WTC11 (cell line): Measurements from ENCODE around the gene SLC35A4. TPM values are rescaled to one million over a fixed set of nuclear protein-coding genes. Genes with fewer than 3 reads are reported as not detected.
A peak's percentile ranks its signal among the peaks of the same experiment; 100 is the strongest.
"Not testable (repeated sequence)": the region's sequence is repeated elsewhere in the genome, so short reads cannot be mapped to it uniquely, and the experiment has no call there.

ENCODE experiments used
- ATAC-seq: fragments of 200-7000 bp; cut with Tn5 transposase; 2 replicates; pipeline ENCODE4 v1.10.0; 2021; ENCODE audit warnings: mild to moderate bottlenecking, moderate library complexity
- CTCF ChIA-PET: fragments of 300-600 bp; sonication (Branson Sonifier 250); formaldehyde crosslinking; loops from one replicate; lab custom pipeline; 2021; ENCODE audit warnings: antibody characterized with exemption; lab: Charles Lee
- POLR2A ChIA-PET: fragments of 350-600 bp; sonication (Branson Sonifier 250); formaldehyde crosslinking; loops from one replicate; lab custom pipeline; 2021; ENCODE audit warnings: antibody characterized with exemption; lab: Charles Lee
- DNase-seq: peaks from one replicate; pipeline ENCODE4 v3.0.0; 2021; ENCODE audit warnings: low spot score
- H3K27ac Mint-ChIP-seq: 2 replicates; pipeline ENCODE4 v1.8.0; 2021; ENCODE audit warnings: mixed read lengths
- H3K27me3 Mint-ChIP-seq: 2 replicates; pipeline ENCODE4 v1.8.0; 2021; ENCODE audit warnings: low read depth, mild to moderate bottlenecking, moderate library complexity, mixed read lengths
- H3K36me3 Mint-ChIP-seq: 2 replicates; pipeline ENCODE4 v1.8.0; 2021; ENCODE audit warnings: mixed read lengths
- H3K4me1 Mint-ChIP-seq: 2 replicates; pipeline ENCODE4 v1.8.0; 2022; ENCODE audit warnings: mixed read lengths
- H3K4me3 Mint-ChIP-seq: 2 replicates; pipeline ENCODE4 v1.8.0; 2021; ENCODE audit warnings: mild to moderate bottlenecking, moderate library complexity, mixed read lengths
- H3K9me3 Mint-ChIP-seq: 2 replicates; pipeline ENCODE4 v1.8.0; 2021; ENCODE audit warnings: mixed read lengths
- ERG ChIP-seq: fragments of 250-450 bp; sonication (Bioruptor Pico); IDR thresholded peaks from 2 replicates; pipeline ENCODE4 v1.8.0; 2021; ENCODE audit warnings: mild to moderate bottlenecking
- ESRRA ChIP-seq: sonication (generic); formaldehyde crosslinking; IDR thresholded peaks from 2 replicates; pipeline ENCODE4 v1.8.1; 2022; ENCODE audit warnings: mild to moderate bottlenecking, missing genetic modification reagents, borderline replicate concordance
- JUN ChIP-seq: sonication (generic); formaldehyde crosslinking; IDR thresholded peaks from 2 replicates; pipeline ENCODE4 v1.8.0; 2023; ENCODE audit warnings: mild to moderate bottlenecking, missing genetic modification reagents
- MLX ChIP-seq: sonication (generic); formaldehyde crosslinking; IDR thresholded peaks from 2 replicates; pipeline ENCODE4 v1.8.1; 2023; ENCODE audit warnings: mild to moderate bottlenecking, missing genetic modification reagents, moderate library complexity
- PREB ChIP-seq: sonication (generic); formaldehyde crosslinking; IDR thresholded peaks from 2 replicates; pipeline ENCODE4 v1.8.1; 2022; ENCODE audit warnings: mild to moderate bottlenecking, missing genetic modification reagents, moderate library complexity, borderline replicate concordance
- RELA ChIP-seq: sonication (generic); formaldehyde crosslinking; IDR thresholded peaks from 2 replicates; pipeline ENCODE4 v1.8.1; 2022; ENCODE audit warnings: missing genetic modification reagents, mild to moderate bottlenecking, borderline replicate concordance
- SMAD4 ChIP-seq: sonication (generic); formaldehyde crosslinking; IDR thresholded peaks from 2 replicates; pipeline ENCODE4 v1.8.0; 2022; ENCODE audit warnings: mild to moderate bottlenecking, missing genetic modification reagents
- STAT6 ChIP-seq: sonication (generic); formaldehyde crosslinking; conservative IDR thresholded peaks from 2 replicates; pipeline ENCODE4 v1.8.1; 2023; ENCODE audit warnings: mild to moderate bottlenecking, low read depth, missing genetic modification reagents, moderate library complexity
- TCF7 ChIP-seq: sonication (generic); formaldehyde crosslinking; IDR thresholded peaks from 2 replicates; pipeline ENCODE4 v1.8.0; 2022; ENCODE audit warnings: mild to moderate bottlenecking, low read depth, missing genetic modification reagents, moderate library complexity
- ZNF512 ChIP-seq: sonication (generic); formaldehyde crosslinking; IDR thresholded peaks from 2 replicates; pipeline ENCODE4 v1.8.1; 2022; ENCODE audit warnings: missing genetic modification reagents, borderline replicate concordance
- total RNA-seq: library from RNA; stranded (reverse); gene quantifications from 3 replicates; pipeline ENCODE4 v1.2.3, GENCODE V29; 2021

SLC35A4 gene
- total RNA-seq, 1 experiment from 2014 or later, result 74.7 TPM

- H3K4me3 Mint-ChIP-seq, result no peak overlapping the region
- CTCF ChIA-PET, result no interaction called here
- DNase-seq (no peak), ATAC-seq (no peak)
- no peak overlapping the region for H3K27ac Mint-ChIP-seq
- no peaks in the 10 kb centered on the region for H3K36me3 Mint-ChIP-seq
- POLR2A ChIA-PET, result no interaction called here
- TF ChIP-seq JUN (CRISPR knock-in tag) (no peak), PREB (CRISPR knock-in tag) (no peak), ESRRA (no peak), ERG (no peak), ZNF512 (no peak), SMAD4 (no peak), RELA (no peak)
- peaks cover 5% of the 10 kb centered on the region for H3K4me1 Mint-ChIP-seq
- H3K27me3 Mint-ChIP-seq, result peaks cover 14% of the 10 kb centered on the region; the same call in 1 of the 2 replicates
- no peaks in the 10 kb centered on the region; the same call in 1 of the 2 replicates for H3K9me3 Mint-ChIP-seq
Measured at GRCh38 chr5:140591747-140592372, 27.2 kb downstream of the SLC35A4 start.

- CTCF ChIA-PET, result interaction anchor here (1.5 kb wide), 1 partner anchor 42 kb away, joined by 3 read pairs; no protein-coding TSS in a partner anchor
- H3K36me3 Mint-ChIP-seq, H3K4me1 Mint-ChIP-seq, H3K27ac Mint-ChIP-seq, DNase-seq, ATAC-seq, POLR2A ChIA-PET, H3K9me3 Mint-ChIP-seq: not testable (repeated sequence)
- Mint-ChIP-seq H3K4me3 (peak overlapping the region; percentile 22; the same call in 1 of the 2 replicates), H3K27me3 (peaks cover 12% of the 10 kb centered on the region; the same call in 1 of the 2 replicates)
Measured at GRCh38 chr5:140593070-140593469, 28.4 kb downstream of the SLC35A4 start.

- TF ChIP-seq MLX, result no peak
- no peak for TF ChIP-seq TCF7 (CRISPR knock-in tag)
- no peak for TF ChIP-seq STAT6 (CRISPR knock-in tag)
- no peak for DNase-seq
- ChIA-PET POLR2A (no interaction called here), CTCF (interaction anchor here (1.5 kb wide), 1 partner anchor 41 kb away, joined by 3 read pairs; no protein-coding TSS in a partner anchor)
- Mint-ChIP-seq H3K27ac (no peak overlapping the region), H3K4me3 (no peak overlapping the region), H3K4me1 (peaks cover 5% of the 10 kb centered on the region), H3K36me3 (no peaks in the 10 kb centered on the region), H3K27me3 (peaks cover 19% of the 10 kb centered on the region), H3K9me3 (no peaks in the 10 kb centered on the region)
- ATAC-seq, result no peak
Measured at GRCh38 chr5:140594169-140594568, 29.5 kb downstream of the SLC35A4 start.
